ENCODE measurements around the gene ESPNL. TPM values are rescaled to one million over a fixed set of nuclear protein-coding genes. Genes with fewer than 3 reads are reported as not detected.

ESPNL gene
- total and polyA plus RNA-seq, 2 of the 4 experiments (the other 2 are of a cell fraction), result 2.0 TPM

- Histone ChIP-seq H2AK9ac (replicated peaks; ENCODE audit: low read depth, low read length, poor library complexity) (peak overlapping the region; percentile 99), H2AK5ac (ENCODE audit: low read depth, low read length) (peak overlapping the region; percentile 98), H3K27me3 (ENCODE audit: control insufficient read depth, insufficient read depth, low read length) (no peaks in the 10 kb centered on the region), H3K27ac (ENCODE audit: insufficient read depth, low read length) (peak overlapping the region; percentile 97), H3K4me3 (ENCODE audit: insufficient read depth, low read depth, low read length) (no peak overlapping the region), H4K5ac (ENCODE audit: low read depth, low read length) (peak overlapping the region; percentile 85), H3K23ac (ENCODE audit: low read depth, low read length) (peak overlapping the region; percentile 98), H2BK120ac (ENCODE audit: low read depth, low read length) (peak overlapping the region; percentile 97), H3K36me3 (ENCODE audit: control insufficient read depth, insufficient read depth, low read length) (peaks cover 35% of the 10 kb centered on the region), H3K4me1 (ENCODE audit: control insufficient read depth, insufficient read depth, low read length) (peaks cover 31% of the 10 kb centered on the region), H3K4me2 (ENCODE audit: low read depth, low read length) (peak overlapping the region; percentile 49), H3K9me3 (ENCODE audit: control insufficient read depth, insufficient read depth, low read length) (no peaks in the 10 kb centered on the region), H3K18ac (ENCODE audit: low read depth, low read length) (peak overlapping the region; percentile 96), H2BK20ac (ENCODE audit: low read depth, low read length) (peak overlapping the region; percentile 98), H3K56ac (ENCODE audit: extremely low read depth, insufficient read depth, low read length) (peak overlapping the region; percentile 95), H4K91ac (ENCODE audit: insufficient read depth, low read depth, low read length) (peak overlapping the region; percentile 99), H2BK5ac (ENCODE audit: low read depth, low read length, poor library complexity, severe bottlenecking) (peak overlapping the region; percentile 100), H4K8ac (ENCODE audit: low read depth in 2 of 2, low read length in 2 of 2) (peak overlapping the region; percentile 51 to 97), H3K79me1 (ENCODE audit: low read depth in 1 of 2, low read length in 2 of 2) (peaks cover 3 to 40% of the 10 kb centered on the region in 2 experiments; a peak in 3 of 4 replicates), H2AFZ (replicated peaks; ENCODE audit: low read length, poor library complexity) (peak overlapping the region; percentile 13), H2BK15ac (ENCODE audit: low read depth, low read length) (peak overlapping the region; percentile 92), H4K20me1 (ENCODE audit: insufficient read depth, low read length) (peaks cover 8% of the 10 kb centered on the region), H3K9ac (ENCODE audit: low read depth, low read length) (peak overlapping the region; percentile 10; the same call in 1 of the 2 replicates), H3K4ac (ENCODE audit: low read depth, low read length) (peak overlapping the region; percentile 99), H3K14ac (replicated peaks; ENCODE audit: low read depth, low read length) (peak overlapping the region; percentile 96), H3K9me1 (ENCODE audit: insufficient read depth, low read length) (peaks cover 33% of the 10 kb centered on the region)
- in situ Hi-C loops (cut with MboI; ENCODE audit: low sequenced_read_pairs) (no loop called here), dilution Hi-C loops (cut with HindIII; ENCODE audit: low sequenced_read_pairs, unreplicated experiment) (no loop called here), intact Hi-C loops (cut with micrococcal nuclease) (loop anchor here (1.0 kb wide), 1 partner anchor 71 kb away; the partner anchor contains the start of gene HES6)
- CTCF ChIA-PET, result interaction anchor here (1.0 kb wide), 1 partner anchor 8 kb away, joined by 3 read pairs; no protein-coding TSS in a partner anchor
- peak; percentile 98 for DNase-seq
- TF ChIP-seq CTCF (conservative IDR thresholded peaks at IDR 0.05; ENCODE audit: low read depth, low read length), result peak; percentile 17; the same call in 1 of the 2 replicates
- no peak for TF ChIP-seq BHLHE40 (IDR thresholded peaks at IDR 0.05; ENCODE audit: low read depth, low read length)
- TF ChIP-seq NFE2L2 (IDR thresholded peaks at IDR 0.05; ENCODE audit: low read depth, low read length), result peak; percentile 50; the same call in 1 of the 2 replicates
- peak; percentile 51; the same call in 1 of the 2 replicates for TF ChIP-seq POLR2A (IDR thresholded peaks at IDR 0.05; ENCODE audit: low read depth, low read length)
- peak; percentile 21; the same call in 1 of the 2 replicates for TF ChIP-seq RFX5 (IDR thresholded peaks at IDR 0.05; ENCODE audit: low read depth, low read length)
- TF ChIP-seq MXI1 (IDR thresholded peaks at IDR 0.05; ENCODE audit: borderline replicate concordance, low read depth, low read length), result 0 out of 2 replicates have a peak, but pooled peaks have one; percentile 56
- peak; percentile 36; the same call in 1 of the 2 replicates for TF ChIP-seq FOS (IDR thresholded peaks at IDR 0.05; ENCODE audit: low read depth, low read length)
- TF ChIP-seq MAFK (IDR thresholded peaks at IDR 0.05; ENCODE audit: low read depth, low read length), result no peak
- TF ChIP-seq CEBPB (IDR thresholded peaks at IDR 0.05; ENCODE audit: low read depth, low read length), result peak; percentile 94
- peak; percentile 16; the same call in 1 of the 2 replicates for TF ChIP-seq USF2 (IDR thresholded peaks at IDR 0.05; ENCODE audit: low read depth, low read length)
- WGBS, 2 experiments (ENCODE audit: extremely low coverage in 2 of 2, insufficient read length in 1 of 2), result no CpG with 5 or more reads among the region's 6 CpGs
- POLR2A ChIA-PET (ENCODE audit: unreplicated experiment), result no interaction called here
- ATAC-seq (ENCODE audit: low read depth), result peak; percentile 58
- BruUV-seq (replicated peaks), result TSS peak; percentile 71
Measured at GRCh38 chr2:238169048-238169707, 69.0 kb downstream of the ESPNL start.

Measured in IMR-90 (cell line).